ENCODE results near the gene SPEM1. TPM values are rescaled to one million over a fixed set of nuclear protein-coding genes. Genes with fewer than 3 reads are reported as not detected.

SPEM1 gene
- total RNA-seq, 1 donor from 2014 or later, result 0.23 TPM

GRCh38 chr17:7407082-7407481, 13.0 kb upstream of the SPEM1 start:
- Histone ChIP-seq H3K4me3 (ENCODE audit: insufficient read depth, low read depth, low read length) (no peak overlapping the region), H3K27ac (ENCODE audit: low read depth, low read length) (no peak overlapping the region), H4K20me1 (ENCODE audit: insufficient read depth, low read length) (peaks cover 25% of the 10 kb centered on the region), H3K9me3 (ENCODE audit: insufficient read depth, low read depth, low read length) (no peaks in the 10 kb centered on the region), H3K79me2 (ENCODE audit: insufficient read depth, low read length) (peaks cover 24% of the 10 kb centered on the region), H3K27me3 (ENCODE audit: insufficient read depth, low read length) (no peaks in the 10 kb centered on the region), H3K9ac (ENCODE audit: low read length) (no peak overlapping the region), H2AFZ (ENCODE audit: low read depth, low read length) (no peak overlapping the region), H3K4me2 (ENCODE audit: low read length) (peak overlapping the region; percentile 46), H3K36me3 (ENCODE audit: insufficient read depth, low read length) (peaks cover 3% of the 10 kb centered on the region), H3K4me1 (ENCODE audit: insufficient read depth, low read length) (peaks cover 13% of the 10 kb centered on the region)
- FAIRE-seq, result no peak
- Mint-ChIP-seq H3K36me3 (ENCODE audit: low read depth, unreplicated experiment) (peaks cover 18% of the 10 kb centered on the region), H3K9me3 (ENCODE audit: unreplicated experiment) (no peaks in the 10 kb centered on the region), H3K27me3 (ENCODE audit: low read depth, unreplicated experiment) (no peaks in the 10 kb centered on the region), H3K27ac (ENCODE audit: unreplicated experiment) (peak overlapping the region; percentile 66), H3K4me3 (ENCODE audit: unreplicated experiment) (peak overlapping the region; percentile 69), H3K4me1 (ENCODE audit: low read depth, unreplicated experiment) (peaks cover 11% of the 10 kb centered on the region)
- no peak for DNase-seq (ENCODE audit: low read depth)
- TF ChIP-seq CTCF (IDR thresholded peaks at IDR 0.05; ENCODE audit: insufficient read depth, low read depth, low read length), result no peak
- no peak for TF ChIP-seq EZH2 (IDR thresholded peaks at IDR 0.05; ENCODE audit: insufficient read depth, low read length)

DNA sequence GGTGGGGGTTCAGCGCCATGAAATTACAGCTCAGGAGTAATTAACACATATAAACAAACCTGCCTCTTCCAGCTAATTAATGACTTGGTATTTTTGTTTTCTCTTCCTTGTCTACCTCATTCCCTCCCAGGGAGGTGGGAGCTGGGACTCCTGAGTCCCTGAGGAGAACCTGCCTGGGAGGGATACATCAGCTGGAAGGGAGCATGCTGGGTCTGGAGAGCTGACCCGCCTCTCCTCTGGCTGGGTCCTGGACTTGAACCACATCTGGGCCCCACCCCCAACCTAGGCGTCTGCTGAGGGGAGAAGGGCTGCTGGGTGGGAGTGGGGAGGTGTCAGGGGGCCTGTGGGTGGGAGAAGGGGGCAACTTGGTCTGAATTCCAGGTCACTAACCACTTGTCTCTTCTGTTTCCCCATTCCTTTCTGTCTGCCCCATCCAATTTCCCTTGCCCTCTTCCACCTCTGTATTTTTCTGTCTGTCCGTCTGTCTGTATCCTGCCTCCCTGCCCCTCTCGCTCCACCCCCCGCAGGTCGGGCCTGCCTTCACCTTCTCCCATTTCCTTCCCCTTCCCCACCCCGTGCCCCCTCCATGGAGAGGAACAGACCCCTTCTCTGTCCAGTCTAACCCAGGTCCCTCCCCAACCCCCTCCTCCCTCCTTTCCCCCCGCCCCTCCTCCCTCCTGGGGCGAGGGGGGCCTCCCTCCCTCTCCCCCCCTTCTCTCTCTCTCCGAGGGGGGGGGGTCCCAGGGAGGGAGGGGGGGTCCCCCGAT, 12.5 kb upstream of the SPEM1 start, which contains the start of gene NLGN2:
Gene NLGN2, plus strand, starts transcription at position 361 of the 767 bp plus-strand sequence. CDS start 411 bp downstream, outside the sequence.
- no peaks in the 10 kb centered on the region for H3K9me3 Mint-ChIP-seq (ENCODE audit: unreplicated experiment)
- H3K27ac ChIP-seq (ENCODE audit: low read depth, low read length), result no peak within 1 kb of the TSS
- H3K4me3 ChIP-seq (ENCODE audit: insufficient read depth, low read depth, low read length), result no peak within 1 kb of the TSS
- no peak within 1 kb of the TSS for H2AFZ ChIP-seq (ENCODE audit: low read depth, low read length)
- H3K9me3 ChIP-seq (ENCODE audit: insufficient read depth, low read depth, low read length), result no peaks in the 10 kb centered on the region
- peaks cover 24% of the 10 kb centered on the region for H4K20me1 ChIP-seq (ENCODE audit: insufficient read depth, low read length)
- H3K27ac Mint-ChIP-seq (ENCODE audit: unreplicated experiment), result peak within 1 kb of the TSS; percentile 66
- no peak for FAIRE-seq
- H3K4me2 ChIP-seq (ENCODE audit: low read length), result peak within 1 kb of the TSS; percentile 46
- DNase-seq (ENCODE audit: low read depth), result no peak
- H3K4me1 Mint-ChIP-seq (ENCODE audit: low read depth, unreplicated experiment), result peaks cover 11% of the 10 kb centered on the region
- H3K27me3 Mint-ChIP-seq (ENCODE audit: low read depth, unreplicated experiment), result no peaks in the 10 kb centered on the region
- H3K4me1 ChIP-seq (ENCODE audit: insufficient read depth, low read length), result peaks cover 13% of the 10 kb centered on the region
- H3K27me3 ChIP-seq (ENCODE audit: insufficient read depth, low read length), result no peaks in the 10 kb centered on the region
- H3K36me3 Mint-ChIP-seq (ENCODE audit: low read depth, unreplicated experiment), result peaks cover 21% of the 10 kb centered on the region
- peak within 1 kb of the TSS; percentile 96 for H3K4me3 Mint-ChIP-seq (ENCODE audit: unreplicated experiment)
- TF ChIP-seq EZH2 (IDR thresholded peaks at IDR 0.05; ENCODE audit: insufficient read depth, low read length), result no peak
- no peak for TF ChIP-seq CTCF (IDR thresholded peaks at IDR 0.05; ENCODE audit: insufficient read depth, low read depth, low read length)
- H3K79me2 ChIP-seq (ENCODE audit: insufficient read depth, low read length), result peaks cover 23% of the 10 kb centered on the region
- H3K36me3 ChIP-seq (ENCODE audit: insufficient read depth, low read length), result peaks cover 3% of the 10 kb centered on the region
- H3K9ac ChIP-seq (ENCODE audit: low read length), result no peak within 1 kb of the TSS

DNA sequence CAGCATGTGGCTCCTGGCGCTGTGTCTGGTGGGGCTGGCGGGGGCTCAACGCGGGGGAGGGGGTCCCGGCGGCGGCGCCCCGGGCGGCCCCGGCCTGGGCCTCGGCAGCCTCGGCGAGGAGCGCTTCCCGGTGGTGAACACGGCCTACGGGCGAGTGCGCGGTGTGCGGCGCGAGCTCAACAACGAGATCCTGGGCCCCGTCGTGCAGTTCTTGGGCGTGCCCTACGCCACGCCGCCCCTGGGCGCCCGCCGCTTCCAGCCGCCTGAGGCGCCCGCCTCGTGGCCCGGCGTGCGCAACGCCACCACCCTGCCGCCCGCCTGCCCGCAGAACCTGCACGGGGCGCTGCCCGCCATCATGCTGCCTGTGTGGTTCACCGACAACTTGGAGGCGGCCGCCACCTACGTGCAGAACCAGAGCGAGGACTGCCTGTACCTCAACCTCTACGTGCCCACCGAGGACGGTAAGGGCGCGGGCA, 11.8 kb upstream of the SPEM1 start:
- peaks cover 20% of the 10 kb centered on the region for H4K20me1 ChIP-seq (ENCODE audit: insufficient read depth, low read length)
- DNase-seq (ENCODE audit: low read depth), result no peak
- H3K4me1 ChIP-seq (ENCODE audit: insufficient read depth, low read length), result peaks cover 10% of the 10 kb centered on the region
- no peaks in the 10 kb centered on the region for H3K27me3 Mint-ChIP-seq (ENCODE audit: low read depth, unreplicated experiment)
- H3K79me2 ChIP-seq (ENCODE audit: insufficient read depth, low read length), result peaks cover 17% of the 10 kb centered on the region
- no peak for TF ChIP-seq EZH2 (IDR thresholded peaks at IDR 0.05; ENCODE audit: insufficient read depth, low read length)
- no peak for TF ChIP-seq CTCF (IDR thresholded peaks at IDR 0.05; ENCODE audit: insufficient read depth, low read depth, low read length)
- no peak overlapping the region for H2AFZ ChIP-seq (ENCODE audit: low read depth, low read length)
- H3K9me3 ChIP-seq (ENCODE audit: insufficient read depth, low read depth, low read length), result no peaks in the 10 kb centered on the region
- FAIRE-seq, result no peak
- H3K4me1 Mint-ChIP-seq (ENCODE audit: low read depth, unreplicated experiment), result peaks cover 11% of the 10 kb centered on the region
- H3K4me3 ChIP-seq (ENCODE audit: insufficient read depth, low read depth, low read length), result no peak overlapping the region
- no peak overlapping the region for H3K27ac ChIP-seq (ENCODE audit: low read depth, low read length)
- no peak overlapping the region for H3K27ac Mint-ChIP-seq (ENCODE audit: unreplicated experiment)
- no peak overlapping the region for H3K4me3 Mint-ChIP-seq (ENCODE audit: unreplicated experiment)
- no peaks in the 10 kb centered on the region for H3K27me3 ChIP-seq (ENCODE audit: insufficient read depth, low read length)
- peaks cover 28% of the 10 kb centered on the region for H3K36me3 Mint-ChIP-seq (ENCODE audit: low read depth, unreplicated experiment)
- H3K9ac ChIP-seq (ENCODE audit: low read length), result no peak overlapping the region
- H3K4me2 ChIP-seq (ENCODE audit: low read length), result no peak overlapping the region
- peaks cover 3% of the 10 kb centered on the region for H3K36me3 ChIP-seq (ENCODE audit: insufficient read depth, low read length)
- H3K9me3 Mint-ChIP-seq (ENCODE audit: unreplicated experiment), result no peaks in the 10 kb centered on the region

All from astrocyte (in vitro differentiated cells and primary cell).